Left cardiac atrium (tissue), 4 donors: ENCODE measurements around the gene ANKUB1. TPM values are rescaled to one million over a fixed set of nuclear protein-coding genes. Genes with fewer than 3 reads are reported as not detected.

Source experiments
- ATAC-seq, 2 donors: fragments of 200-7000 bp; cut with Tn5 transposase; one replicate each; pipeline ENCODE4 v1.9.1; 2020; ENCODE audit warnings: mild to moderate bottlenecking in 2 of 2, moderate library complexity in 2 of 2
- DNase-seq: peaks from one replicate; pipeline ENCODE4 v3.0.0-alpha.2; 2020
- intact Hi-C, 2 donors: fragments of 100-400 bp; cut with DNase I; formaldehyde crosslinking; loops; one replicate each; pipeline versions ENCODE4 v1.14.1 to v1.15.1; 2022 to 2023
- total RNA-seq, 2 donors: library from RNA; stranded (reverse); fragmentation: NEBNext Ultra II Directional; extraction: Animal tissue kit (Norgen Biotek cat#: 25700); gene quantifications; one replicate each; pipeline ENCODE4 v1.2.1, GENCODE V29; 2021
- donor health status: DM: no; HTN: yes; CAD: no.
- donor health status: DM: no; HTN: yes; CAD: no; lungs with severe emphysema.
- donor health status: DM: yes; HTN: yes; CAD: no.
- donor health status: Dilated cardiomyopathy.

The ANKUB1 gene
- total RNA-seq, 2 donors from 2014 or later = not detected

DNA sequence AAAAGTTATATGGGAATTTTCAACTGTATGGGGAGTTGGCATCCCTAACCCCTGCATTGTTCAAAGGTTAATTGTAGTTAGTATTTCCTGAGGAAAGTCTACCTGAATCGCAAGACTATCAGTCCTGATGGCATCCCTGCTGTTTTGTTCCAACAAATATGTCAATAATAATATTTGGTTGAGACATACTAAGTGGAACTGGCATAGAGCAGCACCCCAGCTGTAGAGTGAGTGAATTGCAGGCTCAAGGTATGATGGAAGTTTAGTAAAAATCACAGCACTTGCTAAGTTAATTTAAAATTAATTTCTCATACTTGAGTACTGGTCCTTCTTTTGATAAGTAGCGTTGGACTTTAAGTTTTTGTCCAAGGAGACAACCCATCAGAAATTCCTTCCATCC is 22.1 kb downstream of the ANKUB1 start:
- no peak for ATAC-seq
- DNase-seq = no peak
- intact Hi-C loops = loop anchor here (5.0 to 10.0 kb wide), 2 partner anchors 275 to 278 kb away; no protein-coding TSS in a partner anchor

DNA sequence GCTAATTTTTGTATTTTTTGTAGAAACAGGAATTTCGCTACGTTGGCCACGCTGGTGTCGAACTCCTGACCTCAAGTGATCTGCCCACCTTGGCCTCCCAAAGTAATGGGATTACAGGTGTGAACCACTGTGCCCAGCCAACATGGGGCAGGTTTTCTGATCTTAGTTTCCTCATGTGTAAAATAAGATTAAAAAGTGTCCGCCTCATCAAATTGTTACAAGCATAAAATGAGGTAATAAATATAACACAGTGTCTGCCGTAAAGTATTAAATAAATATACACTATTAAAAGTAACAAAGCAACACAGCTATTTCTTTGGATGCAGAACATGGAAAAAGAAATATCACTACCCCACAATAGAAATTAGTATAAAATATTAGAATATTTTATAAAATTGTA is 23.6 kb downstream of the ANKUB1 start:
- ATAC-seq (no peak), DNase-seq (no peak)
- intact Hi-C loops = no loop called here

- no peak for DNase-seq
- intact Hi-C loops = no loop called here
- no peak for ATAC-seq
Measured at GRCh38 chr3:149767720-149768119, 24.6 kb downstream of the ANKUB1 start.

DNA sequence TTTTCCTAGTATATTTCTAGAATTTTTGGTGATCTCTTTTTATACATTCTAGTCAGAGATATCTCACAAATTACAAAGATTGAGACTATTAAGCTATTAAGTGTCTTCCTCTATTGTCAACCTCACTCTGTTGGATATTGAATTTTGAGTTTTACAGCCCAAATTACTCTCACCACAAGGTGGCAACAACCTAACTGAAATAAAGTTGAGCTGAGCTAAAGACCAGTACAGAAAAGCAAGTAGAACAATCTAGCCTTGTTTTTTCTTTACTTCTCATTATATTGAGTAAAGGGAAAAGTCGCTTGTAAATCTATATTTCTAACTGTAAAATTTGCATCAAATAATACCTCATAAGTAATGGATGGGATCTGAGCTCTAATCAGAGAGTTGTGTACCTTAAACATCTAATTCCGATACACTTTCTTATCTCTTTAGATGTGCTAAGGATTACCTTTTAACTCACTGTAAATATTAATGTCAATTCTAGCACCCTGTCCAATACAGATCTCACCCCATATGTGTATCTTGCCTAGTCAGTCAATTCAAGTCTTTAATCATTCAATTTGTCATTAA is 26.5 kb downstream of the ANKUB1 start:
- intact Hi-C loops = no loop called here
- DNase-seq = no peak
- ATAC-seq = no peak

DNA sequence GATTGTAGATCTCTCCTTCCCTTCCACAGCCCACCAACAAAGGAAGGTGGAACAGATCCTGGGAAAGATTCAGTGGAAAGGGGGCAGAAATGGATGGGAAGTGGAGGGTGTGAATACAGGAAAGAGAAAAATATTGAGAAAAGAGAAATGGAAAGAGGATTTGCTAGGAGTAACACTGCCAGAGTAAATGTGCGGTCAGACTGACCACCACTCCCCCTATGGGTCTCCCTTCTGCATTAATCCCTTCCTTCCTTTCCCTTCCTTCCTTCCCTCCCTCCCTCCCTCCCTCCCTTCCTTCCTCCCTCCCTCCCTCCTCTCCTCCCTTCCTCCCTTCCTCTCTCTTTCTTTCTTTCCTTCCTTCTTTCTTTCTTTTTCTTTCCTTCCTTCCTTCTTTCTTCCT is 28.1 kb downstream of the ANKUB1 start:
- DNase-seq = no peak
- ATAC-seq = no peak
- intact Hi-C loops = no loop called here

DNA sequence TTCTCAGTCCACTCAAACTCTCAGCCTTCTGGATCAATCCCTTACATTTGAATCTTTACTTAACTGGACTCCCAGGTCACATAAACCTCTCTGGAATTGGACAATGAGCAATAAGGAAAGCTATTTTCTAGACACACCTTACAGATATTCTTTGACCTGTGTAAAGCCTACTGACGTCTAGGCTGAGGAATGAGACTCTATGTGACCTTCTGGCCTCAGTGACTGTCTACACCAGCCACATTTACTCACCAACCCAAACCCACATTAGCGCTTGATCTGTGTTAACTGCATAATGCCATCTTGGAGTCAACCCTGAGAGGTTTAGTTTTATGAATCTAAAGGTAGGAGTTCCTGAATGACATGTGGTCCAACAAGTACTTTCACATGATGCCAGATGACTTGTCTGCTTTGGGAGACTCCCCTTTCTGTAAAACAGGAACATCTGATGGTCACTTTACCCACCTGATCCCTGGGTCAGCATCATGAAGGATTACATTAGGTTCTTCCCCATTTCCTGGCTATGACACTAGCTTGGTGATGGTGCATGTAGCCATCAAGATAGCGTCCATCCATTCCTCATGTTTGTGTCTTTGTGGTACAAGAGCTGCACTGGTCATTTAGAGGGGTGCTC is 28.7 kb downstream of the ANKUB1 start:
- intact Hi-C loops = no loop called here
- no peak for ATAC-seq
- DNase-seq = no peak

DNA sequence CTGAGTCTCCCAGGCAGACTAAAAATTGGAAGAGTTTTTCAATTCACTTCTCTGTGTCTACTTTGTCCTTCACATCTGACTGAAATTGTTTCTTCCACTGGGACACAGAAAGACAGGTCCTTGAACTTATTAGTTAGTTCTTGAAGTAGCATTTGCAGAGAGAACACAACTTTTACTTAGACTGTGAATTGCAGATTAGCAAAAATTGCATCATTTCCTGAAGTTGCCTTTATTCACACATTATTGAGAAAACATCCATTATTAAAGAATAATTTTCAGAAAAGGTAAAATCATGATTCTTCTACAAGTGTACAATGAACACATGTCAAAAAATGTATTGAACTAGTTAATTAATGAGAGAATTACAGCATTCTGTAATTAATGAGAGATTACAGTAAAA is 38.6 kb downstream of the ANKUB1 start:
- DNase-seq (no peak), ATAC-seq (no peak)
- intact Hi-C loops = loop anchor here in 1 of 2 donors (2.0 kb wide), 1 partner anchor 55 kb away; no protein-coding TSS in a partner anchor

- DNase-seq (no peak), ATAC-seq (no peak)
- intact Hi-C loops = loop anchor here in 1 of 2 donors (2.0 kb wide), 1 partner anchor 56 kb away; no protein-coding TSS in a partner anchor
Measured at GRCh38 chr3:149752788-149753136, 39.6 kb downstream of the ANKUB1 start.

- peak; percentile 99 for ATAC-seq
- intact Hi-C loops = loop anchor here in 1 of 2 donors (2.0 kb wide), 1 partner anchor 57 kb away; no protein-coding TSS in a partner anchor
- peak; percentile 78 for DNase-seq
Measured at GRCh38 chr3:149752051-149752787, 40.1 kb downstream of the ANKUB1 start, which contains the start of gene COMMD2. Gene COMMD2 (minus strand): TSS chr3:149752489. CDS start chr3:149752444, 45 bp downstream.

- DNase-seq (no peak), ATAC-seq (no peak)
- intact Hi-C loops = no loop called here
Measured at GRCh38 chr3:149751551-149751950, 40.8 kb downstream of the ANKUB1 start.

DNA sequence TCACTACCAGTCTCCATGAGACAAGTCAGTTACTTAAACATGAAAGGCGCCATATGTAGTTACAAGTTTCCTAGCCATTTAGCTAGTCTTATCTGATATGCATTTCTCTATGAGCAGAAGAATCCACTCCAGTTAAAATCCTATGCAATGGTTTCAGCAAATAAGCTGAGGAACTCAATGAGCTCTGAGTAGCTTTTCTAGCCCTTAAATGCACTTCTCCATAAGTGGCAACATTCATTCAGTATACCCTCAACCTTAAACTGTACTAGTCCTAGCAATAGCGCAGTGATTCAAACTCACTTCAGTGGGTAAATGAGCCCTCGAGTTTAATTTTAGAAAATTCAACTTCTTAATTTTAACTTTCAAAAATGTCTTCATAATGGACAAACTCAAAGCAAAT is 47.7 kb downstream of the ANKUB1 start:
- ATAC-seq (no peak), DNase-seq (no peak)
- intact Hi-C loops = no loop called here

DNA sequence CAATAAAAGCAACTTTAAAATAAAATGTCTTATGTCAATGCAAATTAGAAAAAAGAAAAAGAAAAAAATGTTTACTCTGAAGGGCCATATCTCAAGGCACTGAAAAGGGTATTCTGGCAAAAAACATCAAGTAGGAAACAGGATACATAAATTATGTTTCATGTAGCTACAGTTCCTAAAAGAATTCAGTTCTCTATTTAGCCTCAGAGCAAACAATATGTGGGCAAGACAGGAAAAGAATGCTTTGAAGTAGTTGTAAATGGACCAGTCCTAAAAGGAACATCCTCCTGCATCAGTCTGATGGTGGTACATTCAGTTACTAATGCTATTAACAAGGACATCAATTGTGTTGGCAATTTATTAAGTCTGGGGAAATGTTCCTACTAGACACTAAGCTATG is 48.2 kb downstream of the ANKUB1 start:
- intact Hi-C loops = no loop called here
- no peak for ATAC-seq
- no peak for DNase-seq

DNA sequence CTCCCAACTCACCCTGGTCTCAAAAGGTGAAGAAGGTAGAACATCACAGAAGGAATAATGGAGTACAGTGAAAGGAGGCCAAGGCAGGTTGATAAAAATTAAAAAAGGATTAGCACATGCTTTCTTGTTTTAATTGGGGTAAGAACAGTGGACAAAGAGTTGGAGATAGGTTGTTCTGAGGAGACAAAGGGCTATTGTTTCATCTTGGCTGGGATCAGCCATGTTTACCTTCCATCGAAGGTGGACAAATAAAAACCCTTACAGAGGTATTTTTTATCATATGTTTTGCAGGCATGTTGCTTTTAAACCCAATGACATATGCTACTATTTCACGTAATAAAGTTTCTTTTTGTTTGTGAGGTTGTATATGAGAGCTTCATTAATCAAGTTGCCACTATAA is 53.0 kb downstream of the ANKUB1 start:
- no peak for ATAC-seq
- no peak for DNase-seq
- intact Hi-C loops = no loop called here

GRCh38 chr3:149738876-149739275 is 53.5 kb downstream of the ANKUB1 start:
- intact Hi-C loops = no loop called here
- DNase-seq (no peak), ATAC-seq (no peak)

DNA sequence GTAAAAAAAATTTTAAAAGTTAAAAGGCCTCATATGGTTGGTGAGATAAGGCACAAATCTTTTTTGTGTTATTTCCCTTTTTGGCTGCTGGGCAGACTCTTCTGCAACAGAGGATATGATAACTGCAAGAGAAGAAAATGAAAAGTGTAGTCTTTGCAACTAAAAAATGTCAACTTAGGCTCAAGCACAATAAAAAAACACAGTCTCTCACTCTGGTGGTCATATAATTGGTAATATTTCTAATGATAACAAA is 55.5 kb downstream of the ANKUB1 start:
- ATAC-seq (no peak), DNase-seq (no peak)
- intact Hi-C loops = no loop called here

DNA sequence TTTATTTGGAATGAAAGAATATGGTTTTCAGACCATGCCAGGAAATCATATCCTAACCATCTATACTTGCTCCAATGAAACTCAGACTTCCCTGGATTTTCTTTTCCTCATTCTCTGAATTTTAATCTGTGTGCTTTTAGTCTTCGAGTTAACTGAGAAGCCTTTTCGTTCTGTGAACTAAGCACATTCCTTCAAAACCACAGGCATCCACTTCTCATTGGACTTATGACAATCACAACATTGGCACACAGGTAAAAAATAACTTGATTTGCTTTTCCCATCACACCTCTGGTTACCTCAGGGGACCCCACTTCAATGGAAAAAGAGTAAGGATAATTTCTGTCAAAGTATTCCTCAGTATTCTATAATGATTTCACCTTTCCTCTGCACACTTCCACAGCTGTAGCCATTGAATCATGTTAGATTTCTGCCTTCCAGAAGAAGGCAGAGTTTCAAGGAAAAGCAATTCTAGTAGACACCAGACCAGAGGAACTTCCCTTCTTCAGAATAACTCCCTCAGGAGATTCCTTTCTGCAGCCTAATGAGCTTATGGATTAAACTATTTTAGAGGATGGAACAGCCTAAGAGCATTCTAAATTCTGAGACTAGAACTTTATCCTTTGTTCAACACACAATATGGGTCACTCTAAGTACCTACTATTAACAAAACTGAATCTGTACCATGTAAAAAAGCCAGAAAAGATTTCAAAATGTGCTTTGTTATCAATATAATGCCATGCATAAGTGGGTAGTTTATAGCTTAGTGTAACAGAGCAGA is 56.0 kb downstream of the ANKUB1 start:
- no peak for DNase-seq
- ATAC-seq = no peak

GRCh38 chr3:149732234-149732633 is 60.1 kb downstream of the ANKUB1 start:
- DNase-seq = no peak
- ATAC-seq = no peak
- intact Hi-C loops = no loop called here

More for the DNA sequence above, 56.0 kb downstream of the ANKUB1 start:
- intact Hi-C loops = no loop called here

- ATAC-seq = no peak
- no peak for DNase-seq
- intact Hi-C loops = no loop called here
Measured at GRCh38 chr3:149727656-149728055, 64.7 kb downstream of the ANKUB1 start.

- DNase-seq (no peak), ATAC-seq (no peak)
- intact Hi-C loops = no loop called here
Measured at GRCh38 chr3:149726716-149727407, 65.5 kb downstream of the ANKUB1 start.
